ENCODE results near the gene SP3. TPM values are rescaled to one million over a fixed set of nuclear protein-coding genes. Genes with fewer than 3 reads are reported as not detected.

SP3 gene
- total RNA-seq, 1 experiment from 2014 or later: 84.5 TPM

DNA sequence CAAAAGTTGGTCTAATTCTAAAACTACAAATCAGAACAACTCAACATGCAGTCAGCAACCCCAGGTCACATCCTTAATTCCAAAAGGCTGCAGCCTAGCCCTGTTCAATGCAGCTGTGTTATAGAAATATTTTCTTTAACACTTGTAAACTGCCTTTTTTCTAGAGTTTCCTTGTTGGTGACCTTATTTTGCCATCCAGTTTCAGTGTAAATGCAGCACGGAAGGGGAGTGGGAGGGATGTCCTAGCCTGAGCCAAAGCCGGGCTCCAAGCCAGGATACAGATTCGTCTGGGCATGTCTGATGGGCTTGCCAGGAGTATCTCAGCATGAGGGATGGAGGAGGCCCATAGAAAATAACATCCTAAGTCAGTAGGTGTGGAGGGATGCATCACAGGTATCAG, 17.7 kb upstream of the SP3 start:
- Histone ChIP-seq H3K4me3 (ENCODE audit: low read depth, low read length, poor library complexity, severe bottlenecking) (no peak overlapping the region), H3K36me3 (ENCODE audit: insufficient read depth, low read length, poor library complexity, severe bottlenecking) (no peaks in the 10 kb centered on the region), H3K27me3 (replicated peaks; ENCODE audit: insufficient read depth, low read depth, low read length, poor library complexity) (no peaks in the 10 kb centered on the region), H3K9me3 (ENCODE audit: low read depth, low read length, poor library complexity, severe bottlenecking) (no peaks in the 10 kb centered on the region), H3K27ac (ENCODE audit: low read depth, low read length, poor library complexity, severe bottlenecking) (no peak overlapping the region), H3K4me1 (ENCODE audit: insufficient read depth, low read length, poor library complexity, severe bottlenecking) (peaks cover 3% of the 10 kb centered on the region)
- ChIA-PET POLR2A (ENCODE audit: low non-redundant PET) (no interaction called here), CTCF (no interaction called here)
- no peak for TF ChIP-seq EZH2 (IDR thresholded peaks at IDR 0.05; ENCODE audit: borderline replicate concordance, low read depth, low read length, poor library complexity, severe bottlenecking)
- TF ChIP-seq, protein P1, sequence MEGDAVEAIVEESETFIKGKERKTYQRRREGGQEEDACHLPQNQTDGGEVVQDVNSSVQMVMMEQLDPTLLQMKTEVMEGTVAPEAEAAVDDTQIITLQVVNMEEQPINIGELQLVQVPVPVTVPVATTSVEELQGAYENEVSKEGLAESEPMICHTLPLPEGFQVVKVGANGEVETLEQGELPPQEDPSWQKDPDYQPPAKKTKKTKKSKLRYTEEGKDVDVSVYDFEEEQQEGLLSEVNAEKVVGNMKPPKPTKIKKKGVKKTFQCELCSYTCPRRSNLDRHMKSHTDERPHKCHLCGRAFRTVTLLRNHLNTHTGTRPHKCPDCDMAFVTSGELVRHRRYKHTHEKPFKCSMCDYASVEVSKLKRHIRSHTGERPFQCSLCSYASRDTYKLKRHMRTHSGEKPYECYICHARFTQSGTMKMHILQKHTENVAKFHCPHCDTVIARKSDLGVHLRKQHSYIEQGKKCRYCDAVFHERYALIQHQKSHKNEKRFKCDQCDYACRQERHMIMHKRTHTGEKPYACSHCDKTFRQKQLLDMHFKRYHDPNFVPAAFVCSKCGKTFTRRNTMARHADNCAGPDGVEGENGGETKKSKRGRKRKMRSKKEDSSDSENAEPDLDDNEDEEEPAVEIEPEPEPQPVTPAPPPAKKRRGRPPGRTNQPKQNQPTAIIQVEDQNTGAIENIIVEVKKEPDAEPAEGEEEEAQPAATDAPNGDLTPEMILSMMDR (conservative IDR thresholded peaks at IDR 0.05; ENCODE audit: low read depth, low read length): no peak
- intact Hi-C loops (cut with micrococcal nuclease; ENCODE audit: unreplicated experiment): no loop called here
- no peak for DNase-seq (ENCODE audit: low spot score)
- no TSS peak for BruUV-seq (replicated peaks)

DNA sequence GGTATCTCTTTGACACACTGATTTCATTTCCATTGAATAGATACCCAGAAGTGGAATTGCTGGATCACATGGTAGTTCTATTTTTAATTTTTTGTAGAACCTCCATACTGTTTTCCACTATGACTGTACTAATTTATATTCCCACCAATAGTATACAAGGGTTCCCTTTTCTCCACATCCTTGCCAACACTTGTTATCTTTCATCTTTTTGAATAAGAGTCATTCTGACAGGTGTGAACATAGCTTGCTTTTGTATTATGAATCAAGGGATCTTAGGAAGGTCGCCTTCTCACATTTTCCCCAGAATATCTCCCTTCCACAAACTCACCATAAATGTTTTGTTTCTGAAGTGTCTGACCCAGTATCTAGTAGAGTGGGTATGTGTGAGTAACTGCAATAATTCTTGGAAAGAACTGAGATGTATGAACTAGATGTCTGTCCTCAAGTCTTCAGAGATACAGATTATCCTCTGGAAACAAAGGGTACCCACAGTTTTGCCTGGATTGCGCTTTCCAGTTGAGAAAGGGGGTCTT, 17.1 kb upstream of the SP3 start:
- Histone ChIP-seq H3K9me3 (ENCODE audit: low read depth, low read length, poor library complexity, severe bottlenecking) (no peaks in the 10 kb centered on the region), H3K36me3 (ENCODE audit: insufficient read depth, low read length, poor library complexity, severe bottlenecking) (no peaks in the 10 kb centered on the region), H3K4me3 (ENCODE audit: low read depth, low read length, poor library complexity, severe bottlenecking) (no peak overlapping the region), H3K27ac (ENCODE audit: low read depth, low read length, poor library complexity, severe bottlenecking) (no peak overlapping the region), H3K27me3 (replicated peaks; ENCODE audit: insufficient read depth, low read depth, low read length, poor library complexity) (no peaks in the 10 kb centered on the region), H3K4me1 (ENCODE audit: insufficient read depth, low read length, poor library complexity, severe bottlenecking) (peaks cover 3% of the 10 kb centered on the region)
- intact Hi-C loops (cut with micrococcal nuclease; ENCODE audit: unreplicated experiment): no loop called here
- POLR2A ChIA-PET (ENCODE audit: low non-redundant PET): no interaction called here
- no peak for DNase-seq (ENCODE audit: low spot score)
- no TSS peak for BruUV-seq (replicated peaks)
- no peak for TF ChIP-seq EZH2 (IDR thresholded peaks at IDR 0.05; ENCODE audit: borderline replicate concordance, low read depth, low read length, poor library complexity, severe bottlenecking)
- CTCF ChIA-PET: no interaction called here

DNA sequence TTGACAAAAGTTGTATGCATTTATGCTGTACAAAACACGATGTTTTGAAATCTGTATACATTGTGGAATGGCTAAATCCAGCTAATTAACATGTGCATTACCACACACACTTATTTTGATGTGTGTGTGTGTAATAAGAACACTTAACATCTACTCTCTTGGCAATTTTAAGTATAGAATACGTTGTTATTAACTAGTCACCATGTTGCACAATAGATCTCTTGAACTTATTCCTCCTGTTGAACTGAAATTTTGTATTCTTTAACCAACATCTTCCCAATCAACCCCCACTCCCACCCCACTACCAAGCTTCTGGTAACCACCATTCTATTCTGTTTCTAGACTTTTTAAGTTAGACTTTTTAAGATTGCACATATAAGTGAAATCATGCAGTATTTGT, 16.3 kb upstream of the SP3 start:
- POLR2A ChIA-PET (ENCODE audit: low non-redundant PET): no interaction called here
- BruUV-seq (replicated peaks): no TSS peak

More for the DNA sequence above, 16.3 kb upstream of the SP3 start:
- Histone ChIP-seq H3K9me3 (ENCODE audit: low read depth, low read length, poor library complexity, severe bottlenecking) (no peaks in the 10 kb centered on the region), H3K4me1 (ENCODE audit: insufficient read depth, low read length, poor library complexity, severe bottlenecking) (peaks cover 3% of the 10 kb centered on the region), H3K27ac (ENCODE audit: low read depth, low read length, poor library complexity, severe bottlenecking) (no peak overlapping the region), H3K27me3 (replicated peaks; ENCODE audit: insufficient read depth, low read depth, low read length, poor library complexity) (no peaks in the 10 kb centered on the region), H3K36me3 (ENCODE audit: insufficient read depth, low read length, poor library complexity, severe bottlenecking) (no peaks in the 10 kb centered on the region), H3K4me3 (ENCODE audit: low read depth, low read length, poor library complexity, severe bottlenecking) (no peak overlapping the region)
- intact Hi-C loops (cut with micrococcal nuclease; ENCODE audit: unreplicated experiment): no loop called here
- TF ChIP-seq EZH2 (IDR thresholded peaks at IDR 0.05; ENCODE audit: borderline replicate concordance, low read depth, low read length, poor library complexity, severe bottlenecking): no peak
- TF ChIP-seq, protein P1 (conservative IDR thresholded peaks at IDR 0.05; ENCODE audit: low read depth, low read length): no peak
- no peak for DNase-seq (ENCODE audit: low spot score)
- CTCF ChIA-PET: no interaction called here

Data from A673 (cell line).